Breast epithelium (tissue), 4 donors: ENCODE measurements around the gene TRAM2. TPM values are rescaled to one million over a fixed set of nuclear protein-coding genes. Genes with fewer than 3 reads are reported as not detected.

Experiments used
- DNase-seq, 2 donors: peaks; one replicate each; pipeline ENCODE4 v3.0.0-alpha.2; 2019; ENCODE audit warnings: low spot score in 2 of 2
- H3K27ac ChIP-seq, 2 donors: fragments of 200-600 bp; sonication (generic) in 1 of 2; one replicate each; pipeline ENCODE4 v1.5.1; 2016 to 2019; ENCODE audit warnings: mild to moderate bottlenecking in 1 of 2
- H3K27me3 ChIP-seq, 2 donors: fragments of 200-600 bp; sonication (generic) in 1 of 2; one replicate each; pipeline versions ENCODE4 v1.5.1 to v1.6.0; 2017 to 2019; ENCODE audit warnings: control low read depth in 1 of 2, mild to moderate bottlenecking in 1 of 2
- H3K36me3 ChIP-seq: fragments of 200-600 bp; one replicate; pipeline ENCODE4 v1.5.1; 2019
- H3K4me1 ChIP-seq, 2 donors: fragments of 200-600 bp; sonication (generic); one replicate each; pipeline ENCODE4 v1.5.1; 2016 to 2019; ENCODE audit warnings: control low read depth in 1 of 2
- H3K4me3 ChIP-seq, 3 donors: fragments of 200-600 bp; sonication (generic); 1 replicate in 2 of 3; 2 replicates in 1 of 3; pipeline ENCODE4 v1.5.1; 2016 to 2019; ENCODE audit warnings: mild to moderate bottlenecking in 3 of 3, moderate library complexity in 2 of 3
- H3K9me3 ChIP-seq, 2 donors: fragments of 200-600 bp; sonication (generic) in 1 of 2; one replicate each; pipeline ENCODE4 v1.5.1; 2016 to 2019; ENCODE audit warnings: control low read depth in 1 of 2
- CTCF ChIP-seq, 3 donors: fragments of 450-650 bp; IDR thresholded peaks; one replicate each; pipeline ENCODE4 v1.5.1; 2016 to 2017; ENCODE audit warnings: antibody characterized with exemption in 3 of 3, mild to moderate bottlenecking in 3 of 3, moderate library complexity in 3 of 3
- POLR2A ChIP-seq: fragments of 450-650 bp; IDR thresholded peaks from one replicate; pipeline ENCODE4 v1.6.1; 2016; ENCODE audit warnings: antibody characterized with exemption, mild to moderate bottlenecking, moderate library complexity
- POLR2AphosphoS5 ChIP-seq, 3 donors: sonication (generic); formaldehyde crosslinking; IDR thresholded peaks; one replicate each; pipeline ENCODE4 v1.6.1; 2017; ENCODE audit warnings: antibody characterized with exemption in 3 of 3
- intact Hi-C: fragments of 100-400 bp; cut with DNase I; formaldehyde crosslinking; loops from one replicate; pipeline ENCODE4 v1.15.1; 2023; ENCODE audit warnings: low total_unique reads
- total RNA-seq, 3 donors: library from RNA; depleted of rRNA; stranded (reverse); fragments of >200 nt; gene quantifications; one replicate each; pipeline ENCODE4 v1.1.0, GENCODE V29; 2016

TRAM2 gene
- total RNA-seq, 3 donors from 2014 or later: 11.9 to 33.0 (median 24.3) TPM

- H3K36me3 ChIP-seq: no peaks in the 10 kb centered on the region
- H3K27ac ChIP-seq: peak overlapping the region; percentile 98 to 99
- DNase-seq: no peak
- H3K27me3 ChIP-seq: no peaks in the 10 kb centered on the region
- peaks cover 2 to 6% of the 10 kb centered on the region in 2 donors for H3K4me1 ChIP-seq
- intact Hi-C loops: loop anchor here (10.0 kb wide), 1 partner anchor 71 kb away; no protein-coding TSS in a partner anchor
- no peaks in the 10 kb centered on the region for H3K9me3 ChIP-seq
- TF ChIP-seq CTCF (IDR thresholded peaks at IDR 0.05) (no peak), POLR2AphosphoS5 (IDR thresholded peaks at IDR 0.05) (no peak), POLR2A (no peak)
- H3K4me3 ChIP-seq: peak overlapping the region; percentile 84 to 92 (median 87)
Measured at GRCh38 chr6:52576054-52576391, 837 bp downstream of the TRAM2 start.

- Histone ChIP-seq H3K4me3 (peak overlapping the region; percentile 84 to 92 (median 87)), H3K27ac (peak overlapping the region; percentile 98 to 99), H3K4me1 (peaks cover 2 to 6% of the 10 kb centered on the region in 2 donors), H3K9me3 (no peaks in the 10 kb centered on the region), H3K27me3 (no peaks in the 10 kb centered on the region), H3K36me3 (no peaks in the 10 kb centered on the region)
- TF ChIP-seq POLR2AphosphoS5 (IDR thresholded peaks at IDR 0.05) (no peak), POLR2A (no peak), CTCF (IDR thresholded peaks at IDR 0.05) (no peak)
- intact Hi-C loops: loop anchor here (10.0 kb wide), 1 partner anchor 71 kb away; no protein-coding TSS in a partner anchor
- no peak for DNase-seq
Measured at GRCh38 chr6:52575502-52575892, 1.4 kb downstream of the TRAM2 start.

GRCh38 chr6:52574709-52575501 is 2.0 kb downstream of the TRAM2 start:
- peaks cover 2 to 6% of the 10 kb centered on the region in 2 donors for H3K4me1 ChIP-seq
- intact Hi-C loops: loop anchor here (10.0 kb wide), 1 partner anchor 70 kb away; no protein-coding TSS in a partner anchor

GRCh38 chr6:52573295-52573694 is 3.6 kb downstream of the TRAM2 start:
- TF ChIP-seq POLR2AphosphoS5 (IDR thresholded peaks at IDR 0.05) (no peak), POLR2A (no peak), CTCF (IDR thresholded peaks at IDR 0.05) (no peak)
- intact Hi-C loops: loop anchor here (10.0 kb wide), 1 partner anchor 68 kb away; no protein-coding TSS in a partner anchor
- peak overlapping the region; percentile 84 to 92 (median 87) for H3K4me3 ChIP-seq
- no peak for DNase-seq
- peaks cover 2 to 6% of the 10 kb centered on the region in 2 donors for H3K4me1 ChIP-seq
- H3K27me3 ChIP-seq: no peaks in the 10 kb centered on the region
- H3K27ac ChIP-seq: peak overlapping the region; percentile 98 to 99
- no peaks in the 10 kb centered on the region for H3K36me3 ChIP-seq
- no peaks in the 10 kb centered on the region for H3K9me3 ChIP-seq

More at GRCh38 chr6:52574709-52575501, 2.0 kb downstream of the TRAM2 start:
- Histone ChIP-seq H3K27me3 (no peaks in the 10 kb centered on the region), H3K36me3 (no peaks in the 10 kb centered on the region), H3K4me3 (peak overlapping the region; percentile 84 to 92 (median 87)), H3K9me3 (no peaks in the 10 kb centered on the region), H3K27ac (peak overlapping the region; percentile 98 to 99)
- TF ChIP-seq POLR2A: no peak
- no peak for TF ChIP-seq POLR2AphosphoS5 (IDR thresholded peaks at IDR 0.05)
- no peak for TF ChIP-seq CTCF (IDR thresholded peaks at IDR 0.05)
- DNase-seq: peak in 1 of 2 donors; percentile 43

GRCh38 chr6:52572536-52572935 is 4.3 kb downstream of the TRAM2 start:
- Histone ChIP-seq H3K4me1 (peaks cover 6 to 7% of the 10 kb centered on the region in 2 donors), H3K9me3 (no peaks in the 10 kb centered on the region), H3K27me3 (no peaks in the 10 kb centered on the region), H3K36me3 (no peaks in the 10 kb centered on the region), H3K4me3 (no peak overlapping the region), H3K27ac (peak overlapping the region; percentile 98 to 99)
- intact Hi-C loops: loop anchor here (10.0 kb wide), 1 partner anchor 68 kb away; no protein-coding TSS in a partner anchor
- DNase-seq: no peak
- TF ChIP-seq POLR2AphosphoS5 (IDR thresholded peaks at IDR 0.05) (no peak), POLR2A (no peak), CTCF (IDR thresholded peaks at IDR 0.05) (no peak)
